ENCODE data around the gene WSB2.
A peak's percentile ranks its signal among the peaks of the same experiment; 100 is the strongest.

Gene WSB2

GRCh38 chr12:118070650-118071049 lies 9.7 kb upstream of the WSB2 start:
- Histone ChIP-seq H3K36me3 (peaks cover 4% of the 10 kb centered on the region), H3K27me3 (ENCODE audit: insufficient read depth, low read depth, severe bottlenecking) (no peaks in the 10 kb centered on the region), H3K4me3 (ENCODE audit: low read depth, low read length) (no peak overlapping the region), H3K27ac (no peak overlapping the region), H3K9me3 (ENCODE audit: severe bottlenecking) (no peaks in the 10 kb centered on the region)
- TF ChIP-seq CTCF (IDR thresholded peaks at IDR 0.05; ENCODE audit: low read depth, low read length) = no peak
- no peak for DNase-seq

- H3K36me3 ChIP-seq = peaks cover 4% of the 10 kb centered on the region
Measured at GRCh38 chr12:118068445-118068844, 7.5 kb upstream of the WSB2 start.

GRCh38 chr12:118065380-118065779 lies 4.4 kb upstream of the WSB2 start:
- DNase-seq = no peak
- no peak for TF ChIP-seq CTCF (IDR thresholded peaks at IDR 0.05; ENCODE audit: low read depth, low read length)
- H3K36me3 ChIP-seq = no peaks in the 10 kb centered on the region; the same call in 1 of the 2 replicates
- H3K4me3 ChIP-seq (ENCODE audit: low read depth, low read length) = no peak overlapping the region
- H3K27me3 ChIP-seq (ENCODE audit: insufficient read depth, low read depth, severe bottlenecking) = no peaks in the 10 kb centered on the region
- no peak overlapping the region for H3K27ac ChIP-seq
- H3K9me3 ChIP-seq (ENCODE audit: severe bottlenecking) = no peaks in the 10 kb centered on the region

More at GRCh38 chr12:118068445-118068844, 7.5 kb upstream of the WSB2 start:
- Histone ChIP-seq H3K9me3 (ENCODE audit: severe bottlenecking) (no peaks in the 10 kb centered on the region), H3K27ac (no peak overlapping the region), H3K27me3 (ENCODE audit: insufficient read depth, low read depth, severe bottlenecking) (no peaks in the 10 kb centered on the region), H3K4me3 (ENCODE audit: low read depth, low read length) (no peak overlapping the region)
- DNase-seq = no peak
- TF ChIP-seq CTCF (IDR thresholded peaks at IDR 0.05; ENCODE audit: low read depth, low read length) = no peak

GRCh38 chr12:118064608-118065007 lies 3.6 kb upstream of the WSB2 start:
- H3K36me3 ChIP-seq = no peaks in the 10 kb centered on the region; the same call in 1 of the 2 replicates
- H3K27ac ChIP-seq = no peak overlapping the region
- DNase-seq = peak; percentile 39
- no peaks in the 10 kb centered on the region for H3K9me3 ChIP-seq (ENCODE audit: severe bottlenecking)
- H3K27me3 ChIP-seq (ENCODE audit: insufficient read depth, low read depth, severe bottlenecking) = no peaks in the 10 kb centered on the region
- peak; percentile 46 for TF ChIP-seq CTCF (IDR thresholded peaks at IDR 0.05; ENCODE audit: low read depth, low read length)
- no peak overlapping the region for H3K4me3 ChIP-seq (ENCODE audit: low read depth, low read length)

GRCh38 chr12:118063576-118064391 lies 2.8 kb upstream of the WSB2 start:
- no peaks in the 10 kb centered on the region for H3K27me3 ChIP-seq (ENCODE audit: insufficient read depth, low read depth, severe bottlenecking)
- no peak for DNase-seq
- no peak overlapping the region for H3K4me3 ChIP-seq (ENCODE audit: low read depth, low read length)
- TF ChIP-seq CTCF (IDR thresholded peaks at IDR 0.05; ENCODE audit: low read depth, low read length) = no peak
- no peak overlapping the region for H3K27ac ChIP-seq
- H3K9me3 ChIP-seq (ENCODE audit: severe bottlenecking) = no peaks in the 10 kb centered on the region
- no peaks in the 10 kb centered on the region for H3K36me3 ChIP-seq

Measured in WERI-Rb-1 (cell line).